Fibroblast of pulmonary artery (primary cell): Measurements from ENCODE around the gene CBL.

Experiments
- DNase-seq: peaks from one replicate; pipeline ENCODE4 v3.0.0-alpha.2; 2010; ENCODE audit warnings: low read depth
- H3K4me3 ChIP-seq: replicated peaks from 2 replicates; pipeline ENCODE4 v1.5.1; 2011; ENCODE audit warnings: low read depth, mild to moderate bottlenecking, control low read depth, low read length, moderate library complexity
- CTCF ChIP-seq: IDR thresholded peaks from 2 replicates; pipeline ENCODE4 v1.5.1; 2011; ENCODE audit warnings: mild to moderate bottlenecking, control low read depth, low read length, inconsistent platforms; ENCODE audit errors: missing control alignments

Gene CBL

DNA sequence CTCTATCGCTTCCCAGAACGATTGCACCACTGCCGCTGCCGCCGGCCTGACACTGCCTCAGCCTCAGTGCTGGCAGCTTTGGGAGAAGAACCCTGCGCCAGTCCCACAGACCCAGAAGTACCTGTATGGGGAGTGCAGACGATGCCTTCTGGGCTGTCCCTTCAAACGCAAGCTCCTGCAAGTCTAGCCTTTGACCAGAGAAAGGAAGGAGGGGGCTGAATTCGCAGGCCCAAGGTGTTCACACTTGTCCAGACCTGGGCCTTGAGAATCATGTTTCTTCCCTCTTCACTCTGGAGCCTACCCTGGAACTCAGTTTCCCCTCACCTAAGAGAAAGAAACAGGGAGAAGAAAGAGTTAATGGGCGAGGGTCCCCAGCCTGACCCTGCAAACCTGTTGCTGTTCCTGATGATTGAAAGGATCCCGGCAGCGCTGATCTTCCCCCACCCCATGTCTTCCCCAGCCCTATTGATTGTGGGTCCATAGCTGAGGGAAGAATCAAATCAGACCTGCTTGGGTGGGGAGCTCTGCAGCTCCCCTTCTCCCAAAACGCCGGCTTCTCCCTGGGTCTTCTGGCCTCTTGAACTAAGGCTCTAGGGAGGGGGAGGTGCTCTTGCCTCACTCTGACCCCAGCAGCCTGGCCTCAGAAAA, 111.6 kb downstream of the CBL start:
- no peak for DNase-seq
- TF ChIP-seq CTCF, result no peak
- no peak overlapping the region for H3K4me3 ChIP-seq

DNA sequence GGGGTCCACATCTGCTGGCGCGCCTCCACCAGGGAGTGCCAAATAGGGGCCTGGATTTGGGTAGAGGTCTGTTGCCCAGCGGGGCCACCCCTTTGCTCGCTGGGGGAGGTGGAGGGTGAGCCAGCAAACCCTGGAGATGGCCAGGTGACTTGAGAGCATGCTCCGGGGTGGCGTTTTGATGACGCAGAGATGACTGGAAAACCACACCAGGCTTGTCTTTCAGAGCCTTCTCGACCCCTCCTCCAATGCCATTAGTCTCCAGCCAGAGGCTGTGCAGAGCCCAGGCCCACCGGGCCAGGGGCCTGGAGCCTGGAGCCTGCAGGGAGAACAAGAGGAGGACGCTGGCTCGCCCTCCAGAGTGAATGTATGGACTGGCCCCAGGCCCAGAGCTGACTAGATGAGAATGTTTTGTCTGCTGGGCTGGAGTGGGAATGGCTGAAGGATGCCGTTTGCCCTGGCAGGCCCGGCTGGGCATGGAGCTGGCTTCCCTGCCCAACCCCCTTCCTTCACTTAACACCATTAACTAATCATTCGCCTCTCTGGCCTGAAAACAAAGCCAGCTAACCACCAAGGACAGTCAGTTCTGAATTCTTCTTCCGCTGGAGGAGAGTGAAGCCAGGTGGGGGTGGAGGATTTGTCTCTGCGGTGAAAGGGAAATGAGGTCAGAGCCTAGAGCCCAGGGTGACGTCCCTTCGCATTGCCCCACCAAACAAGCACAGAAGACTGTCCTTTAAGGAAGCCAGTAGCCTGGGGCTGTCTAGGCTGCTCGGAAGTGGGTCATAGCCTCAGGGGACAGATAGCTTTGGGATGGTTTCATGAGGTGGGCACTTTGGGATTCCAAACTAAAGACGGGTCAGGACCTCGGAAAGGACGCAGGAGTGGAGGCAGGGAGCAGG, 112.3 kb downstream of the CBL start:
- H3K4me3 ChIP-seq, result no peak overlapping the region
- peak; percentile 79 for DNase-seq
- no peak for TF ChIP-seq CTCF

GRCh38 chr11:119319136-119319699, 113.1 kb downstream of the CBL start:
- TF ChIP-seq CTCF, result no peak
- no peak overlapping the region for H3K4me3 ChIP-seq
- no peak for DNase-seq

DNA sequence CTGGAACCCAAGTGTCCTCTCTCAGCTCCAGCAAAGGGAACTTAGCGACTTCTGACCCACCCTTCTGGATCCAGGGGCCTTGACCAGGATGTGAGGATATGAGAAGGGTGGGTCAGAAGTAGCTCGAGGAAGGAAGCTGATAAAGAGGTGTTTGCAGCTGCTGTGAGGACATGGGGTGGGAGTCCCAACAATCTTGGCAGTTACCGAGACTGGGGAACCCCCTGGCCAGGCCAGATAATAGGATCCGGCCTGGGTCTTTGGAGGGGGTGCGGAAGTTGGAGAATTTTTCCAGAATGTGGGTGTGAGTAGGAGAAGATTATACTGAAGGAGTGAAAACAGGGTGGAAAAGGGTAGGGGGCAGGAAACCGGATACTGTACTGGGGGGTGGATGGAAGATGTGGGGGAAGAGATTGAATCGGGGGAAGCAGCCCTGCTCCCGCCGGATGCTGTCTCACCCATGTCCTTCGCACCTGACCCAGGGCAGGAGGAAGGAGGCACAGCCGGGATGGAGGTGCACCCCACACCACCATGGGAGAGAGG, 113.6 kb downstream of the CBL start:
- no peak for TF ChIP-seq CTCF
- no peak for DNase-seq
- H3K4me3 ChIP-seq, result no peak overlapping the region

DNA sequence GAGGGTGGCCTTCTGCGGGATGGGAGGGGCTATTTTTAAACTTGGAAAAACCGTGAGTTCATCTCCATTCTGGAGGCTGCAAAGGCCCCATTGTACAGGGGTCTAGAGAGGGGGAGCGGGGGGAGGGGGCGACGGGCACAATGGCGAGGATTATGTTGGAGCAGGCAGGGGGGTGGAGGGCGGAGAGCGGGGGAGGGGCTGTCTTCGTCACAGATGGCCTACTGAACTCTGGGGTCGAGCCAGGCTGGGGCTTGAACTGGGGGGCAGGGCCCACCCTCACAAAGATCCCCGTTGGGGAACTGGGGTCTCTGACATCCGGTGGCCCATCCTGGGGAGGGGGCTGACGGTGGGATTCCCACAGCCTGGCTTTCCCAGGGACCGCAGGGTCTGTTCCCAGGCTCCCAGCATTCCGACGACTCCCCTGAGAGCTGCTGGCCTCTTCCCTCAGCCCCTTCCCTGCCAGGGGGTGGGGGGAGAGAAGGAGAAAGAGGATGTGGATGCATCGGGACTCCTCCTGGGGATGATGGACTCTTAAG, 114.2 kb downstream of the CBL start:
- H3K4me3 ChIP-seq, result peak overlapping the region; percentile 40
- TF ChIP-seq CTCF, result no peak
- DNase-seq, result no peak

GRCh38 chr11:119320776-119321524, 114.8 kb downstream of the CBL start:
- H3K4me3 ChIP-seq, result peak overlapping the region; percentile 40
- DNase-seq, result peak; percentile 58
- TF ChIP-seq CTCF, result no peak
